GM19455 (cell line): Measurements from ENCODE around the gene MTCH1.

ENCODE experiments used
- ATAC-seq: cut with Tn5 transposase; IDR thresholded peaks from one replicate; pipeline ENCODE4 v1.9.1; 2021; ENCODE audit not compliant: unreplicated experiment

The MTCH1 gene

GRCh38 chr6:36973190-36973589, 12.8 kb downstream of the MTCH1 start:
- no peak for ATAC-seq

- ATAC-seq, result no peak
Observed at GRCh38 chr6:36971921-36972673, 13.9 kb downstream of the MTCH1 start.

- no peak for ATAC-seq
Observed at GRCh38 chr6:36970892-36971842, 14.8 kb downstream of the MTCH1 start.

GRCh38 chr6:36969988-36970891, 15.8 kb downstream of the MTCH1 start:
- ATAC-seq, result no peak

- no peak for ATAC-seq
Observed at GRCh38 chr6:36969240-36969691, 16.7 kb downstream of the MTCH1 start.

- no peak for ATAC-seq
Observed at GRCh38 chr6:36968266-36968977, 17.6 kb downstream of the MTCH1 start.

- ATAC-seq, result no peak
Observed at GRCh38 chr6:36967757-36968156, 18.2 kb downstream of the MTCH1 start.

GRCh38 chr6:36967301-36967700, 18.7 kb downstream of the MTCH1 start:
- ATAC-seq, result no peak

- ATAC-seq, result no peak
Observed at GRCh38 chr6:36964908-36965307, 21.1 kb downstream of the MTCH1 start.

GRCh38 chr6:36964349-36964748, 21.6 kb downstream of the MTCH1 start:
- no peak for ATAC-seq

GRCh38 chr6:36963451-36964290, 22.3 kb downstream of the MTCH1 start:
- ATAC-seq, result no peak

- ATAC-seq, result no peak
Observed at GRCh38 chr6:36962874-36963273, 23.1 kb downstream of the MTCH1 start.

GRCh38 chr6:36961441-36962435, 24.3 kb downstream of the MTCH1 start:
- ATAC-seq, result no peak

- no peak for ATAC-seq
Observed at GRCh38 chr6:36959555-36960250, 26.3 kb downstream of the MTCH1 start.

- ATAC-seq, result no peak
Observed at GRCh38 chr6:36958775-36959554, 27.0 kb downstream of the MTCH1 start.

- ATAC-seq, result no peak
Observed at GRCh38 chr6:36957773-36958271, 28.2 kb downstream of the MTCH1 start.

- no peak for ATAC-seq
Observed at GRCh38 chr6:36956446-36956820, 29.6 kb downstream of the MTCH1 start.
